IPS DF 19.7 (cell line): Measurements from ENCODE around the gene LMAN2L.
A peak's percentile ranks its signal among the peaks of the same experiment; 100 is the strongest.

ENCODE experiments used
- DNase-seq: peaks from one replicate; pipeline ENCODE4 v3.0.0-alpha.2; 2013; ENCODE audit warnings: low read depth, low spot score

LMAN2L gene

DNA sequence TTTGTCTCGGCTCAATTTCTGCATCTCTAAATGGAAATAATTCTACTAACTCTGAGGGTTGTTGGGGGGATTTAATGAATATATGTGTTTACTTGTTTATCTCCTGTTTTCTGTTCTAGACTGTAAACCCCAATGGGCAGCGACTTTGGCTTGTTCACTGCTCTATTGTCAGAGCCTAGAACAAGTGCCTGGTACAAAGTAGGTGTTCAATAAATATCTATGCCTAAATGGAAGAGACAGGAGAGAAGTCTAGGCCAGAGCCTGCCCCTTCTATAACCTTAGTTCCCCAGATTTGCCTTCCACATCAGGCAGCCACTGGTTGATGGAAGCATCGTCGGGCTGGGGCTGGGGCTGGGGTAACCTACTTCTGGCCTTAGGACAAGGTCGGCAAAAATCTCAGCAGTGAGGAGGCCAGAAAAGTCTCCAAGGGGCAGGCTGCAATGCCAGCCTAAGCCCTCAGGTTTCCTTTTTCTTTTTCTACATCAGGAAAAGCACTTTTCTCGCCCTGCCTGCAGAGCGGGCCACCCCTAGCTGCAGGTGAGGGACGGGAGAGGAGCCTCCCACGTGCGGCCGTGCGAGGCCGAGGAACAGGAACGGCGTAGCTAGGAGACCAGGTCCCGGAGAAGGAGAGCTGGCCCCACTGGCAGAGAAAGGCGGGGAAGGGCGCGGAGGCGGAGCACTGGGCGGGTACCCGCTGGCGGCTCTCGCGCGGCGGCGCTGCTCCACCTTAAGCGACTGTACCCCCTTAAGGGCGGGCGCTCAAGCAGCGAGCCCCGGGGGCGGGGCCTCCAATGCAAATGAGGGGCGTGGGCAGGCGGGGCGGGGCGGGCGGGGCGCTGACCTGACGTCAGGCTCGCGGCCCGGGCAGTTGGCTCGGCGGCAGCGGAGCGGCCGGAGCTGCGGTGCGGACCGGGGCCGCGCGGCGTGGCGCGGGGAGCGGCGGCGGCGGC, 20.4 kb upstream of the LMAN2L start, which contains the start of gene CNNM4:
CNNM4 (plus strand) TSS at position 867 of the 950 bp plus-strand sequence. CDS start 98 bp downstream, outside the sequence.
- DNase-seq, result peak; percentile 67

DNA sequence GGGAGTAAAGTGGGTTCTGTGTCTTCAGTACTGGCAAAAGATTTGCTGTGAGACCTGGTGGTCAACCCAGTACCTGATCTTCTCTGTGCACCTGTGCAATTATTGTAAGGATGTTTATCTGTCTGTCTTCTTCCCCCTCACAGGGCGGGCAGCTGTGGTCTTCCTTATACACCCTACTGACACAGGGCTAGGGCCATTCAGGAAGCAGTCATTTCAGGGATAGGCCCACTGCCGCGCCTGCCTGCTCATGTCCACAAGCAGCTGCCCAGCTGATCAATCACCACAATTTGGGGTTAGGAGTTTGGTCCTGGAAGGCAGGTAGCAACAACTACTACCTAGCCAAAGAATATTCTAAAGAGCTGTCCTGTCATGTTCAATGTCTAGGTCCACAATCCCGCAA, 19.7 kb upstream of the LMAN2L start:
- no peak for DNase-seq

DNA sequence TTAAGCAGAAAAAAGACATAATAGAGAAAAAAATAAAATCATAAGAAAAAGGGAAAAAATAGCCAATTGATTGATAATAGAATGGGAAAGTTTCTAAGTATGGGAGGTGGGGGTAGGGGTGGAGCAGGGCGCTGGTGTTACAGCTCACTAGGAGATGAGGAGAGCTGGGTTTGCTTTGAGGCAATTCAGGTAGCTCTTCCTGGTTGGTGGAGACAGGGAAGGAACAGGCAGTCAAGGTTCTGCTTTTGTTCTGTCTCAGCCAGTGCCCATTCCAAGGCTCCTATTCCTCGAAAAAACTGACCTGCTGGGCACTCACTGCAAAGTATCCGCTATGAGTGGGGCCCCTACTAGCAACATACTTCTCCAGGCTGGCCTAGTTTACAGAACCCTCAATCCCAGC, 19.1 kb upstream of the LMAN2L start:
- DNase-seq, result no peak

DNA sequence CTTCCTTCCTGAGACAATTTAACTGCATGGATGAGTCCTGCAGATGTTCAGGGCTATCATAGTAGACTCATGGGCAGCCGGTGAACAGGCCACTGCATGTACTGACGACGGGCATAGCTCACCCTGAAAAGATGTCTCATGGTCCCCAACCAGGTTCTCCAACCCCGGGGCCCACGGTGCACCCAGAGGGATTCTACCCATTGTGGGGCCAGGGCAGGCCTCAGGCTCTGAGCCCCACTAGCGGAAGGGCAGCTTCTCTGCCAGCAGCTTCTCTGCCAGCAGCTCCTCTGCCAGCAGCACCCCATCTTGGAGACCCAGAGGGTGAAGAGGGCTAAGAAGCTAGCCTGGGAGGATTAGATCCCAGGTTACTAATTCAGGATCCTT, 17.6 kb upstream of the LMAN2L start:
- DNase-seq, result no peak

DNA sequence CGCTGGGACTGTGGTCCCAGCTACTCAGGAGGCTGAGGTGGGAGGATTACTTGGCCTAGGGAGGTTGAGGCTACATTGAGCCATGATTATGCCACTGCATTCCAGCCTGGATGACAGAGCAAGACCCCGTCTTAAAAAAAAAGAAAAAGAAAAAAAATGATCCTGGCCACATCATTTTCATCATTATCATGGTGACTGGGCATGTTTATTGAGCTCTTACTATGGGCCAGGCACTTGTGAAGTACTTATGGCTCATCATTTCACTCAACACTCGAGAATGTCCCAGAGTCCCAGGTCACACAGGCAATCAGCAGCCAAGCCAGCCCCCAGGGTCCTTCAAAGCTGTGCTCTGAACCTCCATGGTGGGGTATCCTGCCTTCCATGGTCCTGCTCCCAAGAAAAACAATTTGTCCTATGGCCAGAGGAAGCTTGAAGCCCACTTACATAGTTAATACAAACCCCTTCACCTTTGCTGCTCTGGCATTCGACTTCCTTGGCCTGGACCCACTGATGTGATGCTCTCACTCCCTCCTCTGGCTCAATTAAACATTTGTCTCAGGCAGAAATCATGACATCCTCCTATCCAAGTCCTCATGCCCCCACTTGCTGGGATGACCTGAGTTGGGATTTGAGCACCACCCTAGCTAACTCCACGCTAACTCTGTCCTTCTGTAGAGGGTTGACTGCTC, 17.1 kb upstream of the LMAN2L start:
- DNase-seq, result no peak

DNA sequence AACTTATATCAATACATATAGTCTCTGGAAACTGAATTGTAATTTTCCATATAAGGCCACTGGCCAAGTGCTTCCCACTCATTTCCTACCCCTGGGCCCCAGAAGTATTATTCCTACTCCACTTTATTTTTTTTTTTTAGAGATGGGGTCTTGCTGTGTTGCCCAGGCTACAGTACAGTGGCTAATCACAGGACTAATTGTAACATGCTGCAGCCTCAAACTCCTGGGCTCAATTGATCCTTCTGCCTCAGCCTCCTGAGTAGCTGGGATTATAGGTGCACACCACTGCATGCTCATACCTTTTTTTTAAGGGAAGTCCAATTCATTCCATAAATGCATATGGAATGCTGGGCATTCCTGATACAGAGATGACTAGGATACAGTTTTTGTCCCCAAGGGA, 14.5 kb upstream of the LMAN2L start:
- DNase-seq, result no peak

DNA sequence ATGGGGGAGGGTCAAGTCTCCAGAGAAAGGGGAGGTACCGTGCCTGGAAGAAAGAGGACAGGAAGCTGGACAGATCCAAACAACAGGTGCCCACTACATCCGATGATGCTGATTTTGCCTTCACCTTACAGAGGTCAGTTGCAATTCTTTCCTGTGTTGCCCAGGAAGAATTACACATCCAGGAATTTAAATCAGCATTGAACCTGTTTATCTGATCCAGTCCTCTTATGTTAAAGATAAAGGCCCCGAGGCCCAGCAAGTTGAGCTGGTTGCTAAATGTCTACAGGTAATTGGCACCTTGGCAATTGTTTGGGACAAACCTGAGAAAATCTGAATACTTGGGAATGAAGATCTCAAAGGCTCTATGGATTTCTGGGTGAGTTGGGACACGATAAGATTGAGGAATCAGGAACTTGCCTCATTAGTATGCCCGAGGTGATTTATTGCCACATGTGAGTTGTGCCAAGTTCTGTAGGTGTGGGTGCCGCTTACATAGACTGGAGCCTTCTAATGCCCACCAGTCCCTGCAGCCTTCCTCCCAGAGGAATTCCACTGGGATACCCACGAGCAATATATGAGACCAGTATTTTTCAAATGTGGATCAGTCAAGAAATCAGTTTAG, 13.9 kb upstream of the LMAN2L start:
- DNase-seq, result no peak

DNA sequence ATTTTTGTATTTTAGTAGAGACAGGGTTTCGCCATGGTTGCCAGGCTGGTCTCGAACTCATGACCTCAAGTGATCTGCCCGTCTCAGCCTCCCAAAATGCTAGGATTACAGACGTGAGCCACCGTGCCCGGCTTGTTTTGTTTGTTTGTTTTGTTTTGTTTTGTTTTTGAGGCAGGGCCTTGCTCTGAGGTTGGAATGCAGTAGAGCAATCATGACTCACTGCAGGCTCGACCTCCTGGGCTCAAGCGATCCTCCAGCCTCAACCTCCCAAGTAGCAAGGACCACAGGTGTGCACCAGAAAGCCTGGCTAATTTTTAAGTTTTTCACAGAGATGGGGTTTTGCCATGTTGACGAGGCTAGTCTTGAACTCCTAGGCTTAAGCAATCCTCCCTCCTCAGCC, 11.9 kb upstream of the LMAN2L start:
- DNase-seq, result no peak

DNA sequence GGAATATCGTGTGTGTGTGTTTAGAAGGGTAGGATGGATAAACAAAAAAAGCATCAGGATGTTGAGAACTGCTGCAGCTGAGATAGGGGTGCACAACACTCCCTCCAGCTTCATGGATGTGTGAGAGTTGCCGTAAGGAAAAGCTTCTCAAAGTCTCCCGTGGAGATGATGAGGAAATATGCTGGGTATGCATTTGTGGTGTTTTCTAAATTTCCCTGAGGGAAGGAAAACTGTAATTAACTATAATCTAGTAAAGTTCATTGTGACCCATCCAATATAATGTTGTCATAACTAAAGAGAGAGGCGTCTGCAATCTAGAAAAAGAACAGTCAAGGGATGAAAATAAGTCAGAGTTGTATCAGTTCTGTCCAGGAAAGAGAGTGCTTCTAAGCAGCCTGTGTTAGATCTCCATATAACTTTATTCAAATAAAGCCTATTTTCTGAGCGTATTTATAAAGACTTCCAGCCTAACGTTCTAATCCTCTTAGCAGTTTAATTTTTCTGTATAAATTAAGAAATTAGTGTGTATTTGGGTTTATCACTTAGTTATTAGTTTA, 7.3 kb upstream of the LMAN2L start:
- DNase-seq, result no peak

DNA sequence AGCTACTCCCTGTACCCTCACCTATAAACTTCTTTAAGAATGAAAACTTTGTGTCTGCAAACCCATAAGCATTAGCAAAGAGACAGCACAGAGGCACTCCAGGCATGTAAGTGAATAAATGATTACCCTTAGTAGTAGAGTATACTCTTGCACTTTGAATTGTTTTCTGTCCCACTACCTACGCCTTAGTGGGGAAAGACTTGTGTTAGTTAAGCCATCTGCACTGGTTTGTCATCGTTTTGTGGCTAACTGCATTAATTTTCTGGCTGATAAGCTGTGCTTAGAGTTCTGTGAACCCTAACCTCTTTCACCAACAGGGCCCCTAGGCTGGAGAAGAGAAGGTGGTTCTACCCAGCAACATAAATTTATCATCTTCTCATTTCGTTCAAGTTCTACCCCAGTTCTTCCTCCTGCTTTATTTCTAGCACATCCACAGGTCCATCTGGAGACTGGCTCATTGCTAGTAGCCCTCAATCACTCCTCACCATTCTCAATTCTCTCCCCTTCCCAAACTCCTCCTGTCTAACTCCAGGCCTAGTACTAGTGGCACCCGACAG, 710 bp downstream of the LMAN2L start:
- no peak for DNase-seq

DNA sequence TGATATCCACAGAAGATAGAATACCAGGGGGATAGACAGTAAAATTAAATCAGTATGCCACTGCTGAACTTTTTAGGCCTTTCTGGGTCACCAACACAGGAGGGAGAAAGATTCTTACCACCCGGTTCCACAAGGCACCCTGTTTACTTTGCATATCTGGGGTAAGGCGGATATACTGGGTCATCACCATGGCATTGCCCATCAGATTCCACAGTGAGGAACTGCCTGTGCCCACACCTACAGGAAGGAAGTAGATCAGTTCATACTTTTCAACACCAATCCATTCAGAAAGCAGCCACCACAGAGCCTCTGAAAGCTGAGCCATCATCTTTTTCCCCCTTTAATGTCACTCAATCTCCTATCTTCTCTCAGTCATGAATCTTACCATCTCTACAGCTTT, 2.0 kb downstream of the LMAN2L start:
- DNase-seq, result no peak

DNA sequence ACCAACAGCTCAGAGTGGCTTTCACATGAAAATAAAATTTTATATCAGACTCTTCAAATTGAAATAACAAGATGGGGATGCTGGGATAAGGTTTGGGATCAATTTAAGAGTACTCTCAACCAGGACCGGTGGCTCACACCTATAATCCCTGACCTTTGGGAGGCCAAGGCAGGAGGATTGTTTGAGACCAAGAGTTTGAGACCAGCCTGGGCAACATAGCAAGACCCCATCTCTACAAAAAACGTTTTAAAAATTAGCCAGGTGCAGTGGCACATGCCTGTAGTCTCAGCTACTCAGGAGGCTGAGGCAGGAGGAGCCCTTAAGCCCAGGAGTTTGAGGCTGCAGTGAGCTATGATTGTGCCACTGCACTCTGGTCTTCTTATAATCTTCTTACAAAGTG, 2.6 kb downstream of the LMAN2L start:
- DNase-seq, result no peak

DNA sequence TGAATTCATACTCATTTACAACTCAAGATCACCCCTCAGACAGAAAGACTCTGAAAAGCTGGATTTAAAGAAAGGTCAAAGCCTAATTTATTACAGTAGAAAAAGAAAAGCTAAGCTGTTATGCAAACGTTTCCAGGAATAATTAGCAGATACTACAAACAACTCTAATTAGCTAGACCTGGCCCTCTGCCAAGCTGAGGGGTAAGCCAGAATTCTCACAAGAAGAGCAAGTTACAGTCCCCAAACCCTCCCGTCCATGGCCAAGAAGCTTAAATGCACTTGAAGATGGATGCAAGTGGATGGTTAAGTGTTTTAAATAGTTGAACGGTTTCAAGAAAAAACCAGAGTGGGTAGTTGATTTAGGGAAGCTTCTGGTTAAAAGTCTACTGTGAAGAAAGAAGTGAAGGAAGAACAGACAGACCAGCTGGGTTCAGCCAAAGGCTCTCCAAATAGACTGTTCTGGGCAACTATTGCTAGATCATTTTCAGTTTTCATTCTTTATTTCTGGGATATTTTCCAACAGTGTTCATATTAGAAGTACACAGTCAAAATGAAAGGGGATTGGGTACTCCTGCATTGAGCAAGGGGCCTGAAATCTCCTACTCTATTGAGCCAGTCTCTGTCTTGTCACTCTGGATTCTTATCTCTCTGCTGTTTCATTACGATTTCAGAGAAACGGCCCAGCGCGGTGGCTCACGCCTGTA, 4.8 kb downstream of the LMAN2L start:
- DNase-seq, result no peak

DNA sequence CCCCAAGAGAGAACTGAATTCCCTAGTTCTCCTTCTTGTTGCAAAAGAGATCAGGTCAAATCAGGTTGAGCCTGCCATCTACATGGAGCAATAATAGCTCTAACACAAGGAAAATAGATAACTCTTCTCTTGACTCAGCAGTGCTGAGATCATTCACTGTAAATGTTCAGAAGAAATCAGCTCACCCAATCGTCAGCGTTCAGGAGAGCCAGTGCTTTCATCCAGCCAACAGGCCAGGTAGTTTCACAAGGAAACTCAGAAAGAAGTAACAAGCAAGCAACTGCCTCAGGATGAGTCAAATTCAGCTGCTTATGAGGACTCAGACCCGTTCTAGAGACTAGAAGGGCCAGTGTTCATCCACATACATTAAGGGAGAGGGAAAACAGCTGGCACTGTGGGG, 5.9 kb downstream of the LMAN2L start:
- no peak for DNase-seq

DNA sequence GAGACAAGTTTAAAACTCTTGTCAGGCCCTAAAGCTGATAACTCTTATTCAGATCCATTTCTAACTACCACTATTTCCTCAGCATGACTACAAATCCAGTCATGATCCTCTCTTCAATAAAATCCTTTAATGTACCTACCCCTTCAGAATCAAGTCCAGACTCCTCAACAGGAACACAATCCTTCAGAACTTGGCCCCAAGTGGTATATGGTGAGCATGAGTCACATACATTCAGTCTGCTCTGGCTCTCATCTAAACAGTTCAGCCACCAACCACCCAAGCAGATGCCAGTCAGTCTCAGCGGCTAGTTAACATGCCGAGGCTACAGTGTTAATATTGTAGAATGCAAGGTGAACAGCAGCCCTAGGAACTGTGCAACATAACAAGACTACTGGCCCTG, 9.7 kb downstream of the LMAN2L start:
- no peak for DNase-seq

DNA sequence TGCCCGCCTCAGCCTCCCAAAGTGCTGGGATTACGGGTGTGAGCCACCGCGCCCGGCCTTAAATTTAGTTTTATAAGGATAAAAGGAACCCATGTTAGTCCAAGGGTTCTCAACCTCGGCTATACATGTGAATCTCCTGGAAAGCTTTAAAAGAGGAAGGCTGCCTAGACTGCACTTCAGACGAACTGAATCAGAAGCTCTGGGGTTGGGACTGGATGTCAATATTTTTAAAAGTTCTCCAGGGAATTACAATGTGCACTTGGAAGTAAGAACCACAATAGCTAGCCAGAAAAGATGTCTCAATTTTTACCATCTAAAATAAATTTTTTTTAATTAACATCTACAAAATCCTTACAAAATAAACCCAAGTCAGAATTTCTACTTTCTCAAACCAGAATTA, 10.1 kb downstream of the LMAN2L start:
- no peak for DNase-seq

DNA sequence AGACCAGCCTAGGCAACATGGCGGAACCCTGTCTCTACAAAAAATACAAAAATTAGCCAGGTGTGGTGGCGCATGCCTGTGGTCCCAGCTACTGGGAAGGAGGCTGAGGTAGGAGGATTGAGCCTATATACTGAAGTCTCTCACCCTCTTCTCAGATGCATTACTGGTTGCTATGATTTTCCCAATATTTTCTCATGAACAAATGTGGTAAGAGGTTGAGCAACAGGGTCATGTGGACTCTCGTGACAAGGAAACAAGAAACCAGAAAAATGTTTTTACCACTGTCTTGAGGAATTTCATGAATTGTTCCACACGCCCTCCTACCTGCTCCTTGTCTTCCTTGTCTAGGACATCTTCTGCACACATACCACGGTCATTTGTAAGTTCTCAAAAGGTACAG, 12.4 kb downstream of the LMAN2L start:
- DNase-seq, result no peak

DNA sequence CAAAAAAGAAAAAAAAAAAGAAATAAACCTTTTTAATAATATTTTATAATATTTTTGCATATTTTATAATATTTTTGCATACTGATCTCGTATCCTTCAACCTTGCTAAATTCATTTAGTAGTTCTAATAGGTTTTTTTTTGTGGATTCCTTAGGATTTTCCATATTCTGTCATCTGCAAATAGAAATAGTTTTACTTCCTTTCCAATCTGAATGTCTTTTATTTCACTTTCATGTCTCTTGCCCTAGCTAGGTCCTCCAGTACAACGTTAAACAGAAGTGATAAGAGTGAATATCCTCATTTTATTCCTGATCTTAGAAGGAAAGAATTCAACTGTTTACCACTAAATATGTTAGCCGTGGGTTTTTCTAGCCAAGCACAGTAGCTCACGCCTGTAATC, 13.7 kb downstream of the LMAN2L start:
- no peak for DNase-seq

DNA sequence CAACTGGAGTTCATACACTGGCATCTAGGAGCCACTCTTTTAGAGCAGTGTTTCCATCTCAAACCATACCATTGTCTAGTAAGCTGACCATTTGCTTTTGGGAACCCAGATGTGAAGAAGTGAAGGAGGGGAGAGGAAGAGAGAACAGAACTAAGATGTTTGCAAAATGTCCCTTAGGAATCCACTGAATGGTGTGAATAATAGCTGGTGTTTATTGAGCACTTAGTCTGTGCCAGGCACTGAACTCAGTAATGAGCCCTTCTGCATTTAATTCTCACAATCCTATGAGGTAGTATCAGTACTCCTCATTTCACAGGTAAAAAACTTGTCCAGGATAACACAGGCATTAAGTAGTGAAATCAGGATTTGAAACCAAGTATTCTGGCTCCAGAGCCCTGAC, 23.5 kb downstream of the LMAN2L start:
- DNase-seq, result no peak

DNA sequence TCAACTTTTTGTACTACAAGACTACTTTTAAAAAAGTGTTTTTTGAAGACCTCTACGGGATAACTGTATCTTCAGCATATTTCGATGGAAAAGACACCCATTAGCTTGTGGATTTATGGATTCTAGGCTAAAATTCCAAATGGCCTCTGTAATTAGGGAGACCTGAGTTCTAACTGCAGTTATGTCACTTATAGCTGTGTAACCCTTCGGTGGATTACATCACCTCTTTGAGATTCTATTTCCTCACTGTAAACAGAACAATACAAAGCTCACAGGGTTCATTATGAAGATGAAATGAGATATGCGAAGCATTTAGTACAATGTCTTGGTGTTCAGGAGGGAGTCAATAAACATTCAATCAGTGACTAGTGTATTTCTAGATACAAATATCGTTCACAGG, 24.2 kb downstream of the LMAN2L start:
- no peak for DNase-seq

DNA sequence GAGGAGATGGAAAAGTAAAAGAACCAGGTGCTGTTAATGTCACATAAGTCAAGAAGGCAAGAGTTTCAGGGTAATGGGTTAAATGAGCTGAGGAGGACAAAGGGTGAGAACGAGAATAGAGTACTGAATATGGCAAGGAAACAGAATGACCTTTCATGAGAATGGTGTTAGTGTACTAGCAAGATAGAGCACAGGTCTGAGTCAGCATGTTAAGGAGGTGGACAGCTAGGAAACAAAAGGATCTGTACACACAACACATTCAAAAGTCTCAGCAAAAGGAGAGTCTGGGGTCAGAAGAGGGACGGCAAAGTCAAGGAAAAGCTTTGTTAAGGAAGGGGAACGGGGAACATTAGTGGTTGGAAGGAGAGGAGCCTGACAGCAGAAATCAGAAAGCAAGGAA, 28.9 kb downstream of the LMAN2L start:
- no peak for DNase-seq
